ENCODE measurements around the gene DISC1. TPM values are rescaled to one million over a fixed set of nuclear protein-coding genes. Genes with fewer than 3 reads are reported as not detected.

Gene DISC1
- total and polyA plus RNA-seq, 2 donors (not counting 3 experiments of a cell fraction or from before 2014, with no cell fraction given) = 3.3 to 14.7 TPM

DNA sequence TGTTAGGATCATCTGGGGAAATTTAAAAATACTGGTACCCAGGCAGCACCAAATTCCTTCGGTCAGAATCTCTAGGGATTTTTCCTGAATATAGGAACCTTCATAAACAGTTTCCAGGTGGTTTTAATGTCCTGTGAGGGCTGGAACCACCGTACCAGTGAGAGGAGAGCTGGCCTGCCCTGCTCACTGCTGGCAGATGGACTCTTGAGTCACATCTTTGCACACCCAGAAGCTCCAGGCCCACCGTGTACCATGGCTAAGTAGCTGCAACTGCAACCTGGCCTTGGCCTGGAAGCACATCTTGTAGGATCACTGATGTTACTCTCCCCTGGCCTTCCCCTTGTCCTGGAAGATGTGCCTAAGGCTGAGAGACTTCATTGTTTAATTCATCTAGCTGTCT, 181.5 kb downstream of the DISC1 start:
- BruUV-seq (replicated peaks) = no TSS peak
- H3K4me1 ChIP-seq (ENCODE audit: control insufficient read depth, extremely low read depth, insufficient read depth, low read length) = peaks cover 9% of the 10 kb centered on the region
- DNase-seq (ENCODE audit: low read depth, low spot score) = no peak
- H3K9me1 ChIP-seq (replicated peaks; ENCODE audit: control insufficient read depth, extremely low read depth, insufficient read depth, low read length) = no peaks in the 10 kb centered on the region
- H2AFZ ChIP-seq (ENCODE audit: low read depth, low read length) = no peak overlapping the region
- intact Hi-C loops (cut with micrococcal nuclease) = loop anchor here (5.0 kb wide), 1 partner anchor 206 kb away; no protein-coding TSS in a partner anchor
- FAIRE-seq = no peak
- TF ChIP-seq JUN (IDR thresholded peaks at IDR 0.05; ENCODE audit: borderline replicate concordance, insufficient read depth, insufficient read length, low read depth) = no peak
- TF ChIP-seq, protein P1, sequence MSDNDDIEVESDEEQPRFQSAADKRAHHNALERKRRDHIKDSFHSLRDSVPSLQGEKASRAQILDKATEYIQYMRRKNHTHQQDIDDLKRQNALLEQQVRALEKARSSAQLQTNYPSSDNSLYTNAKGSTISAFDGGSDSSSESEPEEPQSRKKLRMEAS (IDR thresholded peaks at IDR 0.05; ENCODE audit: insufficient read depth, insufficient read length) = no peak
- no peak for TF ChIP-seq POLR2A (IDR thresholded peaks at IDR 0.05; ENCODE audit: low read depth, low read length)
- TF ChIP-seq FOS (IDR thresholded peaks at IDR 0.05; ENCODE audit: borderline replicate concordance, insufficient read depth, low read length) = no peak
- no peak for TF ChIP-seq GATA2 (IDR thresholded peaks at IDR 0.05; ENCODE audit: insufficient read depth, insufficient read length, low read depth, low read length)
- TF ChIP-seq, protein P2, sequence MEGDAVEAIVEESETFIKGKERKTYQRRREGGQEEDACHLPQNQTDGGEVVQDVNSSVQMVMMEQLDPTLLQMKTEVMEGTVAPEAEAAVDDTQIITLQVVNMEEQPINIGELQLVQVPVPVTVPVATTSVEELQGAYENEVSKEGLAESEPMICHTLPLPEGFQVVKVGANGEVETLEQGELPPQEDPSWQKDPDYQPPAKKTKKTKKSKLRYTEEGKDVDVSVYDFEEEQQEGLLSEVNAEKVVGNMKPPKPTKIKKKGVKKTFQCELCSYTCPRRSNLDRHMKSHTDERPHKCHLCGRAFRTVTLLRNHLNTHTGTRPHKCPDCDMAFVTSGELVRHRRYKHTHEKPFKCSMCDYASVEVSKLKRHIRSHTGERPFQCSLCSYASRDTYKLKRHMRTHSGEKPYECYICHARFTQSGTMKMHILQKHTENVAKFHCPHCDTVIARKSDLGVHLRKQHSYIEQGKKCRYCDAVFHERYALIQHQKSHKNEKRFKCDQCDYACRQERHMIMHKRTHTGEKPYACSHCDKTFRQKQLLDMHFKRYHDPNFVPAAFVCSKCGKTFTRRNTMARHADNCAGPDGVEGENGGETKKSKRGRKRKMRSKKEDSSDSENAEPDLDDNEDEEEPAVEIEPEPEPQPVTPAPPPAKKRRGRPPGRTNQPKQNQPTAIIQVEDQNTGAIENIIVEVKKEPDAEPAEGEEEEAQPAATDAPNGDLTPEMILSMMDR (IDR thresholded peaks at IDR 0.05; ENCODE audit: extremely low read depth in 1 of 2, insufficient read depth in 1 of 2, low read depth in 1 of 2, low read length in 2 of 2) = no peak
- TF ChIP-seq MYC (IDR thresholded peaks at IDR 0.05; ENCODE audit: low read depth, low read length) = no peak
- TF ChIP-seq EZH2 (IDR thresholded peaks at IDR 0.05; ENCODE audit: borderline replicate concordance, low read depth, low read length, severe bottlenecking) = no peak
- TF ChIP-seq POLR2AphosphoS5 (IDR thresholded peaks at IDR 0.05; ENCODE audit: insufficient read depth, low read depth, low read length) = no peak
- no peaks in the 10 kb centered on the region for H3K9me3 ChIP-seq (replicated peaks; ENCODE audit: control insufficient read depth, insufficient read depth, low read length)
- POLR2A ChIA-PET = no interaction called here
- dilution Hi-C loops (cut with MboI; ENCODE audit: extremely low pct_ligation_motif_present, low sequenced_read_pairs) = no loop called here
- no peak overlapping the region for H3K27ac ChIP-seq (ENCODE audit: insufficient read depth, low read depth, low read length)
- CTCF ChIA-PET = interaction anchor here (1.0 to 6.5 kb wide), 5 partner anchors 11 to 93 kb away, joined by 3 to 107 read pairs (median 5); no protein-coding TSS in a partner anchor
- no peaks in the 10 kb centered on the region for H3K79me2 ChIP-seq (ENCODE audit: control insufficient read depth, insufficient read depth, low read length)
- no peaks in the 10 kb centered on the region for H4K20me1 ChIP-seq (replicated peaks; ENCODE audit: control insufficient read depth, extremely low read depth, insufficient read depth, low read length)
- H3K4me2 ChIP-seq (ENCODE audit: insufficient read depth, low read length) = no peak overlapping the region
- no peak overlapping the region for H3K9ac ChIP-seq (replicated peaks; ENCODE audit: extremely low read depth, insufficient read depth, low read length)
- no peaks in the 10 kb centered on the region for H3K36me3 ChIP-seq (ENCODE audit: control insufficient read depth in 2 of 2, extremely low read depth in 1 of 2, insufficient read depth in 2 of 2, low read length in 2 of 2)
- H3K27me3 ChIP-seq (ENCODE audit: control insufficient read depth in 2 of 2, insufficient read depth in 2 of 2, low read length in 2 of 2) = no peaks in the 10 kb centered on the region
- H3K4me3 ChIP-seq (replicated peaks in 1 of 3; ENCODE audit: insufficient read depth in 1 of 3, low read depth in 1 of 3, low read length in 3 of 3) = no peak overlapping the region
